Measurements from ENCODE around the gene C3.

The C3 gene

DNA sequence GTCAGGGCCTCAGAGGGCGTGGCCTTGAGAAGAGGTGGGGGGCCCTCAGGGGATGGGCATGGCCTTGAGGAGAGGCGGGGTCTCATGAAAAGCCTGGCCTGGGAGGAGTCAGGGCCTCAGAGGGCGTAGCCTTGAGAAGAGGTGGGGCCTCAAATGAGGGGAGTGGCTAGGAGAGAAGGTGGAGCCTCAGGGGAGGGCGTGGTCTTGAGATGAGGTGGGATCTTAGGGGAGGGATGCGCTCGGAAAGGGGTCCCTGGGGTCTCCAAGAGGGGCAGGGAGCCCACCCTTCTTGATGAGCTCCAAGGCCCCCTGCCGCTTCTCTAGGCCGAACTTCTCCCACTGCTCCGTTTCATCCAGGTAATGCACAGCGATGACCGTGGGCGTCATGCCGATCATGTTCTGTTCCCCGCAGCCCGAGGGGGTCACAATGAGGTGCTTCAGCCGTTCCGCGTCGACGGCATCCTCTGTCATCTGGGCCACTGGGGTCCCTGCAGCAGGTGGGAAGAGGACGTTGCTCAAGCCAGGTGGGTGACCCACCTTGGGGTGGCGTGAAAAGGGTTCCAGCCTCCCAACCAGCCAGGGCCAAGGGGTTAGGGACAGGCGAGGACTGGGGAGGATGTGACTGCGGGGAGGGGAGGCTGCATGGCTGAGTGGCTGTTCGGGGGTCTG is 26.2 kb downstream of the C3 start:
- no peaks in the 10 kb centered on the region for H3K36me3 ChIP-seq (ENCODE audit: insufficient read depth, low read length)
- H3K9me3 ChIP-seq (ENCODE audit: low read length), result no peaks in the 10 kb centered on the region
- no peaks in the 10 kb centered on the region for H3K4me1 ChIP-seq (ENCODE audit: insufficient read depth, low read length)
- no peak overlapping the region for H2AFZ ChIP-seq (ENCODE audit: low read depth, low read length)
- no peak overlapping the region for H3K4me3 ChIP-seq (ENCODE audit: low read length)
- no peaks in the 10 kb centered on the region for H3K27me3 ChIP-seq (ENCODE audit: insufficient read depth, low read length)

DNA sequence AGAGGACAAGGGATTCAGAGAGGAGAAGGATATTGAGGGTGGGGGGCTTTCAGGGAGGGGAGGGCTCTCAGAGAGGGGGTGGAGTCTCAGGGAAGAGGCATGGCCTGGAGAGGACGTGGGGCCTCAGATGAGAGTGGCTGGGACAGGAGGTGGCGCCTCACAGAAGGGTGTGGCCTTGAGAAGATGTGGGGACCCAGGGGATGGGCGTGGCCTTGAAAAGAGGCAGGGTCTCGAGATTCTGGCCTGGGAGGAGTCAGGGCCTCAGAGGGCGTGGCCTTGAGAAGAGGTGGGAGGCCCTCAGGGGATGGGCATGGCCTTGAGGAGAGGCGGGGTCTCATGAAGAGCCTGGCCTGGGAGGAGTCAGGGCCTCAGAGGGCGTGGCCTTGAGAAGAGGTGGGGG is 26.8 kb downstream of the C3 start:
- Histone ChIP-seq H3K4me1 (ENCODE audit: insufficient read depth, low read length) (no peaks in the 10 kb centered on the region), H3K27me3 (ENCODE audit: insufficient read depth, low read length) (no peaks in the 10 kb centered on the region), H2AFZ (ENCODE audit: low read depth, low read length) (no peak overlapping the region), H3K36me3 (ENCODE audit: insufficient read depth, low read length) (no peaks in the 10 kb centered on the region), H3K4me3 (ENCODE audit: low read length) (no peak overlapping the region), H3K9me3 (ENCODE audit: low read length) (no peaks in the 10 kb centered on the region)

GRCh38 chr19:6693056-6693471 is 27.4 kb downstream of the C3 start:
- Histone ChIP-seq H3K4me1 (ENCODE audit: insufficient read depth, low read length) (no peaks in the 10 kb centered on the region), H3K4me3 (ENCODE audit: low read length) (no peak overlapping the region), H3K36me3 (ENCODE audit: insufficient read depth, low read length) (no peaks in the 10 kb centered on the region), H2AFZ (ENCODE audit: low read depth, low read length) (no peak overlapping the region), H3K27me3 (ENCODE audit: insufficient read depth, low read length) (no peaks in the 10 kb centered on the region), H3K9me3 (ENCODE audit: low read length) (no peaks in the 10 kb centered on the region)

DNA sequence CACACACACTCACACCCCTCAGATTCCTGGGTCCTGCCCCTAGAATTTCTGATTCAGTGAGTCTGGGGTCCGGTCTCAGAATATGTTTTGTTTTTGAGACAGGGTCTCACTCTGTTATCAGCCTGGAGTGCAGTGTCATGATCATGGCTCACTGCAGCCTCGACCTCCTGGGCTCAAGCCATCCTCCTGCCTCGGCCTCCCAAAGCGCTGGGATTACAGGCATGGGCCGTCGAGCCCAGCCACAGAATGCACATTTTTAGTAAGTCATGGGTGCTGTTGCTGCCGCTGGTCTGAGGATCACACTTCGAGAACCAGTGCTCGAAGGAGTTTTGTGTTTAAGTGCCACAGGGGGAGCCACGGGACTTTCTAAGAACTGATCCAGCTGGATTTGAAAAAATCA is 28.4 kb downstream of the C3 start:
- no peaks in the 10 kb centered on the region for H3K9me3 ChIP-seq (ENCODE audit: low read length)
- H3K27me3 ChIP-seq (ENCODE audit: insufficient read depth, low read length), result no peaks in the 10 kb centered on the region
- no peaks in the 10 kb centered on the region for H3K36me3 ChIP-seq (ENCODE audit: insufficient read depth, low read length)
- H2AFZ ChIP-seq (ENCODE audit: low read depth, low read length), result no peak overlapping the region
- H3K4me3 ChIP-seq (ENCODE audit: low read length), result no peak overlapping the region
- H3K4me1 ChIP-seq (ENCODE audit: insufficient read depth, low read length), result no peaks in the 10 kb centered on the region

DNA sequence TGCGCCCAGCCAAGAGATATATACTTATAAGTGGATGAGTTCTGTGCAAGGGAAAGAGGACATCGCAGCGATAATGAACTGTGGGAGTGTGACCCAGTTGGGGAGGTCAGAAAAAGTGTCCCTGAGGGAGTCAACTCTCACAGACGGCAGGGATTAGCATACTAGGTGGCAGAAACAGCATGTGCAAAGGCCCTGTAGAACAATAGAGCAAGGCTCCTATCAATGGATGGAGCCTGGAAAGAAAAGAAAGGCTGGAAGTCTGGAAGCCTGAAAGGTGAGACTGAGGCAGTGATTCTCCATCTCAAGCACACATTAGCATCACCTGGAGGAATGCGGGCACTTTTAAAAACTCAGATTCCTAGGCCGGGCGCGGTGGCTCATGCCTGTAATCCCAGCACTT is 29.1 kb downstream of the C3 start:
- no peak overlapping the region for H2AFZ ChIP-seq (ENCODE audit: low read depth, low read length)

DNA sequence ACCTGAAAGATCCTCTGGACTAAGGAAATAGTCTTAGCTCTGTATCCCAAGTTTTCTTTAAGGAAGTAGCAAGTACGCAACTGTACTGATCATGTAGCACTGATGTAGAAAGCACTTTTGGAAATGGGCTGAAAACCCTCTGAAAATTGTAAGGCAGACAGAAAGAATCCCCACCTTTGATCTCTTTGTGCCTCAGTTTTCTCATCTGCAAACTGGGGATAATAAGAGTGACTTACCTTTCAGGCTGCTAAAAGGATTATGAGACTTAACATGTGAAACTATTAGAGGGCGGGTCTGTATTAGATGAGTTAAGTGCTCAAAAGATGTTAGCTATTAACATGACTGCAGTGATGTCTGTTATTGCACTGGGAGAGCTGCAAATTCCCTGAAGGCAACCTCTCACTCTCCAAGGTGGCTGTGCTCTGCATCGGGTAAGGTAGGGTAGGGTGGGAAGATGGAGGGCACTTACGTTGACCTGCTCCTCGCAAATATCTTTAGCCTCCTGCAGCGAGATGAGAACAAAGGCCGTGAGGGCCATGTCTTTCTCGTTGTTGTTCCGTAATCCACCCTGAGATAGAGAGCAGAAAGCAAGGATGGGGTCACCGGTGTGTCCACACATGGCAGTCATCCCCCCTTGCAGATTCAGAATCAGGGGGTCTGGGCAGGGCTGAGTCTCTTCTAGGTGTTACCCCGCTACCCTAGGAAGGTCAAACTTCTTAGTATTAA is 30.1 kb downstream of the C3 start:
- H3K4me1 ChIP-seq (ENCODE audit: insufficient read depth, low read length), result no peaks in the 10 kb centered on the region
- H3K4me3 ChIP-seq (ENCODE audit: low read length), result no peak overlapping the region
- H2AFZ ChIP-seq (ENCODE audit: low read depth, low read length), result no peak overlapping the region
- peaks cover 4% of the 10 kb centered on the region for H3K27me3 ChIP-seq (ENCODE audit: insufficient read depth, low read length)
- no peaks in the 10 kb centered on the region for H3K36me3 ChIP-seq (ENCODE audit: insufficient read depth, low read length)
- no peaks in the 10 kb centered on the region for H3K9me3 ChIP-seq (ENCODE audit: low read length)

More for the DNA sequence above, 29.1 kb downstream of the C3 start:
- H3K36me3 ChIP-seq (ENCODE audit: insufficient read depth, low read length), result no peaks in the 10 kb centered on the region
- no peaks in the 10 kb centered on the region for H3K4me1 ChIP-seq (ENCODE audit: insufficient read depth, low read length)
- peaks cover 3% of the 10 kb centered on the region for H3K27me3 ChIP-seq (ENCODE audit: insufficient read depth, low read length)
- H3K9me3 ChIP-seq (ENCODE audit: low read length), result no peaks in the 10 kb centered on the region
- H3K4me3 ChIP-seq (ENCODE audit: low read length), result no peak overlapping the region

DNA sequence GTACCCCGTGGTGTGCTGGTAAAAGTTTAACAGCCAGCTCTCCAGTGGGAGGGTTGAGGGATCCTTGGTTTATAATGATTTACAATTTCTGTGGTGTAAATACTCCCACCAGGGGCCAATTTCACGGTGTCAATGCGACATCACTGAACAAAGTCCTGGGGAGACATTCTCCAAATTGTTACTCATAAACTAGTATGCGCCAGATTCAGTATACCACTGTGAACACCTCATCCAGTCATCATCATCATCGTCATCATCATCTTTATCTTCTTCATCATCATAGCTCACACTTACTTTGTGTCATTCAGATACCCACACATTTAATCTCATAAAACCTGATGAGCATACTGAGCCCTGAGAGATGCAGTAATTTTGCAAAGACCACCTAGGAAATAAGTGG is 33.3 kb downstream of the C3 start:
- H2AFZ ChIP-seq (ENCODE audit: low read depth, low read length), result no peak overlapping the region
- H3K9me3 ChIP-seq (ENCODE audit: low read length), result no peaks in the 10 kb centered on the region
- peaks cover 10% of the 10 kb centered on the region for H3K27me3 ChIP-seq (ENCODE audit: insufficient read depth, low read length)
- H3K4me1 ChIP-seq (ENCODE audit: insufficient read depth, low read length), result no peaks in the 10 kb centered on the region
- no peak overlapping the region for H3K4me3 ChIP-seq (ENCODE audit: low read length)
- H3K36me3 ChIP-seq (ENCODE audit: insufficient read depth, low read length), result no peaks in the 10 kb centered on the region

- H2AFZ ChIP-seq (ENCODE audit: low read depth, low read length), result no peak overlapping the region
- no peaks in the 10 kb centered on the region for H3K9me3 ChIP-seq (ENCODE audit: low read length)
- no peak overlapping the region for H3K4me3 ChIP-seq (ENCODE audit: low read length)
- no peaks in the 10 kb centered on the region for H3K4me1 ChIP-seq (ENCODE audit: insufficient read depth, low read length)
- peaks cover 10% of the 10 kb centered on the region for H3K27me3 ChIP-seq (ENCODE audit: insufficient read depth, low read length)
- no peaks in the 10 kb centered on the region for H3K36me3 ChIP-seq (ENCODE audit: insufficient read depth, low read length)
Observed at GRCh38 chr19:6686628-6686975, 33.8 kb downstream of the C3 start.

GRCh38 chr19:6685962-6686627 is 34.4 kb downstream of the C3 start:
- H3K4me3 ChIP-seq (ENCODE audit: low read length), result no peak overlapping the region
- H3K9me3 ChIP-seq (ENCODE audit: low read length), result no peaks in the 10 kb centered on the region
- no peak overlapping the region for H2AFZ ChIP-seq (ENCODE audit: low read depth, low read length)
- no peaks in the 10 kb centered on the region for H3K4me1 ChIP-seq (ENCODE audit: insufficient read depth, low read length)
- no peaks in the 10 kb centered on the region for H3K36me3 ChIP-seq (ENCODE audit: insufficient read depth, low read length)
- peaks cover 10% of the 10 kb centered on the region for H3K27me3 ChIP-seq (ENCODE audit: insufficient read depth, low read length)

GRCh38 chr19:6685482-6685881 is 35.0 kb downstream of the C3 start:
- no peaks in the 10 kb centered on the region for H3K36me3 ChIP-seq (ENCODE audit: insufficient read depth, low read length)
- peaks cover 10% of the 10 kb centered on the region for H3K27me3 ChIP-seq (ENCODE audit: insufficient read depth, low read length)
- H3K9me3 ChIP-seq (ENCODE audit: low read length), result no peaks in the 10 kb centered on the region

GRCh38 chr19:6683971-6684370 is 36.5 kb downstream of the C3 start:
- Histone ChIP-seq H3K36me3 (ENCODE audit: insufficient read depth, low read length) (no peaks in the 10 kb centered on the region), H3K4me1 (ENCODE audit: insufficient read depth, low read length) (no peaks in the 10 kb centered on the region), H2AFZ (ENCODE audit: low read depth, low read length) (no peak overlapping the region), H3K9me3 (ENCODE audit: low read length) (no peaks in the 10 kb centered on the region), H3K27me3 (ENCODE audit: insufficient read depth, low read length) (peaks cover 10% of the 10 kb centered on the region), H3K4me3 (ENCODE audit: low read length) (no peak overlapping the region)

More at GRCh38 chr19:6685482-6685881, 35.0 kb downstream of the C3 start:
- H3K4me3 ChIP-seq (ENCODE audit: low read length), result no peak overlapping the region
- no peaks in the 10 kb centered on the region for H3K4me1 ChIP-seq (ENCODE audit: insufficient read depth, low read length)
- H2AFZ ChIP-seq (ENCODE audit: low read depth, low read length), result no peak overlapping the region

- Histone ChIP-seq H2AFZ (ENCODE audit: low read depth, low read length) (no peak overlapping the region), H3K27me3 (ENCODE audit: insufficient read depth, low read length) (peaks cover 10% of the 10 kb centered on the region), H3K4me1 (ENCODE audit: insufficient read depth, low read length) (no peaks in the 10 kb centered on the region), H3K36me3 (ENCODE audit: insufficient read depth, low read length) (no peaks in the 10 kb centered on the region), H3K9me3 (ENCODE audit: low read length) (no peaks in the 10 kb centered on the region), H3K4me3 (ENCODE audit: low read length) (no peak overlapping the region)
Observed at GRCh38 chr19:6682607-6683128, 37.8 kb downstream of the C3 start.

- no peaks in the 10 kb centered on the region for H3K9me3 ChIP-seq (ENCODE audit: low read length)
- no peak overlapping the region for H3K4me3 ChIP-seq (ENCODE audit: low read length)
- H2AFZ ChIP-seq (ENCODE audit: low read depth, low read length), result no peak overlapping the region
- H3K4me1 ChIP-seq (ENCODE audit: insufficient read depth, low read length), result no peaks in the 10 kb centered on the region
- peaks cover 3% of the 10 kb centered on the region for H3K27me3 ChIP-seq (ENCODE audit: insufficient read depth, low read length)
- no peaks in the 10 kb centered on the region for H3K36me3 ChIP-seq (ENCODE audit: insufficient read depth, low read length)
Observed at GRCh38 chr19:6680141-6680540, 40.3 kb downstream of the C3 start.

All from neuron (in vitro differentiated cells).